Effector memory CD4-positive, alpha-beta T cell (primary cell): ENCODE data around the gene CALCOCO1.
"Not testable (repeated sequence)": the region's sequence is repeated elsewhere in the genome, so short reads cannot be mapped to it uniquely, and the experiment has no call there.

Source experiments
- DNase-seq, 3 donors: peaks; one replicate each; pipeline ENCODE4 v3.0.0-alpha.2; 2020
- H3K27ac ChIP-seq: 2 replicates; pipeline ENCODE4 v1.7.0; 2013; ENCODE audit warnings: mild to moderate bottlenecking, low read length, moderate library complexity; ENCODE audit not compliant: insufficient read depth, poor library complexity, severe bottlenecking
- H3K27me3 ChIP-seq: replicated peaks from 2 replicates; pipeline ENCODE4 v1.7.0; 2013; ENCODE audit warnings: mild to moderate bottlenecking, low read length; ENCODE audit not compliant: insufficient read depth, control insufficient read depth, poor library complexity, severe bottlenecking
- H3K36me3 ChIP-seq: 2 replicates; pipeline ENCODE4 v1.7.0; 2013; ENCODE audit warnings: mild to moderate bottlenecking, low read length, moderate library complexity; ENCODE audit not compliant: control insufficient read depth, insufficient read depth
- H3K4me1 ChIP-seq: 2 replicates; pipeline ENCODE4 v1.7.0; 2013; ENCODE audit warnings: low read length, mild to moderate bottlenecking; ENCODE audit not compliant: control insufficient read depth, insufficient read depth, poor library complexity, severe bottlenecking
- H3K4me3 ChIP-seq: 2 replicates; pipeline ENCODE4 v1.7.0; 2013; ENCODE audit warnings: low read length, low read depth, mild to moderate bottlenecking; ENCODE audit not compliant: insufficient read depth, poor library complexity, severe bottlenecking
- H3K9me3 ChIP-seq: 2 replicates; pipeline ENCODE4 v1.7.0; 2013; ENCODE audit warnings: mild to moderate bottlenecking, low read length, moderate library complexity; ENCODE audit not compliant: control insufficient read depth

The CALCOCO1 gene

DNA sequence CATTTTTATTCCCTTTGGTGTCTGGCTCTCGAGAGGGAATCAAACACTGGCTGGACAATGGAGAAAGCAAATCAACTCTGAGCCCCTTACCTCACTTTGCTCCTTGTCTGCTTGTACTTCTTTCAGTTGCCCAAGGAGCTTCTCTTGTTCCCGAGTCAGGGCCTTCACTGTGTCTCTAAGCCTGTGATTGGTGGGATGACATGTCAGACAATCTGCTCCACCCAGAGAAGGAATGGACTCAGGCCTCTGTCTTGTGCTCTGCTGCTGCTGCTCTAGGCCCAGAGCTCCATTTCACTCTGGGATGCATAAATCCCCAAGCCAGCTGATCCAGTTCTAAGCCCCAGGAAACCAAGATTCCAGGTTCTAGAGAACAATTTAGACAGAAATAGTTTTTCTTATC is 7.6 kb downstream of the CALCOCO1 start:
- H3K36me3 ChIP-seq, result peaks cover 57% of the 10 kb centered on the region

DNA sequence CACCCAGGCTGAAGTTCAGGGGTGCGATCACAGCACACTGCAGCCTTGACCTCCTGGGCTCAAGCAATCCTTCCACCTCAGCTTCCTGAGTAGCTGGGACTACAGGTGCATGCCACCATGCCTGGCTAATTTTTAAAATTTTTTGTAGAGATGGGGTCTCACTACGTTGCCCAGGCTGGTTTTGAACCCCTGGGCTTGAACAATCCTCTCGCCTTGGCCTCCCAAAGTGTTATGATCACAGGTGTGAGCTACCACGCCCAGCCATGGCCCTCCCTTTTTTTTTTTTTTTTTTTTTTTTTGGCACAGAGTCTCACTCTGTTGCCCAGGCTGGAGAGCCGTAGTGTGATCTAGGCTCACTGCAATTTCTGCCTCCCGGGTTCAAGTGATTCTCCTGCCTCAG is 8.7 kb downstream of the CALCOCO1 start:
- not testable (repeated sequence) for H3K27ac ChIP-seq, H3K4me3 ChIP-seq, H3K4me1 ChIP-seq, H3K9me3 ChIP-seq, DNase-seq, H3K27me3 ChIP-seq
- H3K36me3 ChIP-seq, result peaks cover 54% of the 10 kb centered on the region

More for the DNA sequence above, 7.6 kb downstream of the CALCOCO1 start:
- no peaks in the 10 kb centered on the region for H3K27me3 ChIP-seq
- H3K4me1 ChIP-seq, result no peaks in the 10 kb centered on the region
- H3K4me3 ChIP-seq, result no peak overlapping the region
- no peak for DNase-seq
- H3K9me3 ChIP-seq, result no peaks in the 10 kb centered on the region
- H3K27ac ChIP-seq, result no peak overlapping the region

DNA sequence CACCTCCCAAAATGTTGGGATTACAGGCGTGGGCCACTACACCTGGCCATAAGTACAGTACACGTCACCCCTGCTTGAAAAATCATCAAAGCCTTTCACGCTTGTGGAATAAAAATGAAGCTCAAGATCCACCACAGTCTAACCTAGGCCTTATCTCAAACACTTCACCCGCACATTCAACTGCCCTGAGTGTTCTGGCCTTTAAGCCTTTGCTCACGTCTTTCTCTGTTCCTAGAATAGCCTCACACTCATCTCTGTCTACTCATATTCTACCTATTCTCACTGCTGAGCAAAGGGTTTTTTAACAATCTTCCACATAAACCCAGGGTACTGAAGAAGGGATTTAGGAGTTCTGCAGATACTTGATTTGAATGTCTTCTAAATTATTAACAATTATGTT is 9.9 kb downstream of the CALCOCO1 start:
- H3K9me3 ChIP-seq, result no peaks in the 10 kb centered on the region
- H3K4me1 ChIP-seq, result no peaks in the 10 kb centered on the region
- no peaks in the 10 kb centered on the region for H3K27me3 ChIP-seq
- DNase-seq, result no peak
- peaks cover 53% of the 10 kb centered on the region for H3K36me3 ChIP-seq
- H3K27ac ChIP-seq, result no peak overlapping the region
- no peak overlapping the region for H3K4me3 ChIP-seq

DNA sequence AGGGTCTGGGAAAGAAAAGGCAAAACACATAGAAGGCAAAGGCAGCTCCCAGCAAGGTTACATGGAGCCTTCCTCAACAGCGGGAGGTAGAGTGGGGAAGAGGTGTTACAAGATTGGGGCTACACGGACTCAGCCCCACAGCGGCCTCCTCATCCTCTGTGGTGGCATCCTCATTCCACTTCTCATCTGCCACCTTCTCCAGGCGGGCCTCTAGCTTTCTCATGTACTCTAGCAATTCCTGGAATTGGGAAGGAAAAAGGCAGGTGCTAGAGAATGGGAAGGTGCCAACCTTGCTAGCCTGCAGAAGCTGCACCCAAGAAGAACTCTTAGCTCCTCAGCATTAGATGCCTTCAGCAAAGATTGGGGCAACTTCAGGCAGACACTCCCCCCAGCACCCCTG is 13.2 kb downstream of the CALCOCO1 start:
- peaks cover 25% of the 10 kb centered on the region for H3K36me3 ChIP-seq
- no peaks in the 10 kb centered on the region for H3K4me1 ChIP-seq
- DNase-seq, result no peak
- no peak overlapping the region for H3K4me3 ChIP-seq
- no peaks in the 10 kb centered on the region for H3K9me3 ChIP-seq
- no peaks in the 10 kb centered on the region for H3K27me3 ChIP-seq
- H3K27ac ChIP-seq, result no peak overlapping the region

DNA sequence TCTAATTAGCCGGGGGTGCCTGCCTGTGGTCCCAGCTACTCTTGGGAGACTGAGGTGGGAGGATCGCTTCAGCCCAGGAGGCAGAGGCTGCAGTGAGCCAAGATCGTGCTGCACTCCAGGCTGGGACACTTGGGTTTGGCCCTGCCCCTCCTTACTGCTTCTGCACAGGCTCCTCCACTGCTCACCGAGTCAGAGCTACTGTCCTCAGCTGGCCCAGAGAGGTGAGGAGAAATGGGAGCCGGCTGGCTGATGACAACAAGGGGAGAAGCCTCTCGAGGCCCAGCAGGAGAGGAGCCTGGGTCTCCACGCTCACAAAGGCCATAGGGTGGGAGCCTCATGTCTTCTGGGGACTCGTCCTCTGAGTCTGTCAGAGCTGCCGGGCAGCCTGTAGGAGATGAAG is 13.7 kb downstream of the CALCOCO1 start:
- Histone ChIP-seq H3K9me3 (no peaks in the 10 kb centered on the region), H3K4me3 (no peak overlapping the region), H3K4me1 (no peaks in the 10 kb centered on the region), H3K36me3 (peaks cover 25% of the 10 kb centered on the region), H3K27me3 (no peaks in the 10 kb centered on the region), H3K27ac (no peak overlapping the region)
- no peak for DNase-seq

DNA sequence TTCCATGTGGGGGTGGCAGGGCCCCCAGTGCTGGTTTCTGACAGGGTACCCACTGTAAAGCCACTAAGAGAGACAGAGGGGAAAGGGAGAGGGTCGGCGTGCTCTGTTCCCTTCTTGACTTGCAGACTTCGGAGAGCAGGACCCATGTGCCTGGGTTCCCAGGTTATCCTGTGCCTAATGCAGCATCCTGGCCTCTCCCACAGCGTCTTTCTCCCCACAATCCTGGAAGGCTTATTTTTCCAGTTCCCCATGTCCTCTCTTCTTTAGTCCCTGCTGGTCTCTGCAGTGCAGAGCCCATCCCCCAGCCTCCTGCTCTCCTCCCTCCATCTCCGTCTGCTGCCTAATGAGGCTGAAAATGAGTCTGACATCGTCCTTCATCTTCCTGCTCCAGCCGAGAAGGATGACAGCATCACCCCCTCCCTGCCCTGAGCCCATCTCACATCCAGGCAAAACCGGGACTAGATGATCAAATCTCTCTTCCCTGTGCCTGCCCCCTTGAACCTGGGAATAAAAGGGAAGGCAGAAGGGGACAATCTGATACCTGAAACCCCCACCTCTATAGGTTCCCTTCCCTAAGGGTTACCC is 15.1 kb downstream of the CALCOCO1 start:
- DNase-seq, result no peak
- no peaks in the 10 kb centered on the region for H3K4me1 ChIP-seq
- H3K4me3 ChIP-seq, result no peak overlapping the region
- H3K36me3 ChIP-seq, result peaks cover 25% of the 10 kb centered on the region
- H3K27me3 ChIP-seq, result no peaks in the 10 kb centered on the region
- H3K9me3 ChIP-seq, result no peaks in the 10 kb centered on the region
- H3K27ac ChIP-seq, result no peak overlapping the region

DNA sequence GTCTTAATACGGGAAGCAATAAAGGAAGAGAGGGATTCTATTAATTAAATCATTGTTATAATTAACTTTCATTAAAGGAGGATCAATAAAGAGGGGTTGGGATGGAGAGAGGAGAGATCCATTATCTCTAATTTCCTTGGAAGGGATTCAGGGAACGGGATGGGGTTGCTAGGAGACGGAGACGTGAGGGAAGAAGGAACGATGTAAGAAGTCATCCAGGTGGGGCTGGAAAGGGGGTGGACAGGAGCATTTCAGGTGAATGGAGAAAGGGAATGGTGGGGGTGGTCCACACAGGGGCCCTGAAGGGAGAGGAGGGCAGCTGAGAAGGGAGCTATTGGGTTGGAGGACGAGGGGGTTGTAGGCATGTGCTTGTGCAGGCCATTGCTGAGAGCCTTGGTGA is 17.2 kb downstream of the CALCOCO1 start:
- Histone ChIP-seq H3K4me1 (no peaks in the 10 kb centered on the region), H3K36me3 (peaks cover 20% of the 10 kb centered on the region), H3K27me3 (no peaks in the 10 kb centered on the region), H3K4me3 (no peak overlapping the region), H3K27ac (no peak overlapping the region), H3K9me3 (no peaks in the 10 kb centered on the region)
- DNase-seq, result no peak

DNA sequence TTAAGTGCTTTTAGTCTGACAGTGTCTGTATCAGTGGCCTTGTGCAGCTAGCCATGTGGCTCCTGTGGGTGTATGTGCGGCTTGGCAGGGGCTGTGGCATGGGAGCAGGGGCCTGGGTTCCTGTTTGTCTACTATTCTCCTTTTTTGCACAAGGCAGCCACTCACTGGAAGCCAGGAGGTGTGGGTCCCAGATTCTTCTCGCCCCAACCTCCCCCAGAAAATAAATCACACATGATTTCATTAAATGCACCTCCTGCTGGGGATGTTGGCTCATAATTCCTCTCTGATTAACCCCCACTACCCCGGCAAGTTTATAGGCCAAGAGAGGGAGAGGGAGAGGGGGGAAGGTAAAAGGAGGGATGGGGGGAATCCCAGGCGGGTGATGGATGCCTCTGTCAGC is 17.6 kb downstream of the CALCOCO1 start:
- Histone ChIP-seq H3K27ac (no peak overlapping the region), H3K9me3 (no peaks in the 10 kb centered on the region), H3K4me1 (no peaks in the 10 kb centered on the region), H3K36me3 (peaks cover 17% of the 10 kb centered on the region), H3K27me3 (no peaks in the 10 kb centered on the region), H3K4me3 (no peak overlapping the region)
- DNase-seq, result no peak

DNA sequence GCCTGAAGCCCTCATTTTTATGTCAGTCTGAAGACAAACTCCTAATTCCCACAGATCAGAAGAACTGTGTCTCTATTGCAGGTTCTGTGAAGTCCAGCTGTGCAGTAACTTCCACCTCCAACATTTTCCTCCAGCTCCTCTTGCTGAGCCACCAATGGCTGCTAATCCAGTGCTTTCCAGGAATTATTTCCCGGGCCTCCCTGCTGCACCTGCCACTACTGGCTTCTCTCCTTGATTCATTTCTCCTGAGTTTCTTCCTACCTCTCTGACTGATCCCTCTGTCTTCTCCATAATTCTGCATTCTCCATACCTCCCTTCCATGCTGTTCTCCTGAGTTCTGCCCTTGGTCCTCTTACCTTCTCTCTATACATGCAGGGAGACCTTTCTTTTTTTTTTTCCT is 21.2 kb downstream of the CALCOCO1 start:
- Histone ChIP-seq H3K36me3 (no peaks in the 10 kb centered on the region), H3K4me1 (no peaks in the 10 kb centered on the region), H3K27me3 (peaks cover 7% of the 10 kb centered on the region), H3K4me3 (no peak overlapping the region), H3K9me3 (no peaks in the 10 kb centered on the region), H3K27ac (no peak overlapping the region)
- DNase-seq, result no peak

DNA sequence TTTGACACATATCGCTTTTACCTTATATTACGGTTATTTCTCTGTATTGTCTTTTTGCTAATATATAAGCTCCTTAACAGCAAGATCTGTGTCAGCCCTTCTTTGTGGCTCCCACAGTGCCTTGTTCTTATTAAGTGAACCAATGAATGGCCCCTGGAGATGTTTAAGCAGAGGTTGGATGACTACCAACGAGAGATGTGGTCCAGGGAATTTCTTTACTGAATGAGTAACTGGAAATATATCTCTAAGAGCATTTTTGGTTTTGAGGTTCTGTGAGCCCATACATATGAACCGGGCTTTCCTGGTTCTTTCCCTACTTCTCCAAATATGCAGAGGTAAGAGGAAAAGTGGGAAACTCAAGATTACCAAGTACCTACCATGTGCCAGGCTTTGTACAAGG is 23.5 kb downstream of the CALCOCO1 start:
- Histone ChIP-seq H3K4me3 (no peak overlapping the region), H3K27me3 (peaks cover 15% of the 10 kb centered on the region), H3K27ac (no peak overlapping the region), H3K4me1 (no peaks in the 10 kb centered on the region), H3K36me3 (no peaks in the 10 kb centered on the region), H3K9me3 (no peaks in the 10 kb centered on the region)
- DNase-seq, result no peak
